WTC11 (cell line): ENCODE measurements around the gene TDRD10. TPM values are rescaled to one million over a fixed set of nuclear protein-coding genes. Genes with fewer than 3 reads are reported as not detected.
A peak's percentile ranks its signal among the peaks of the same experiment; 100 is the strongest.

Source experiments
- ATAC-seq: fragments of 200-7000 bp; cut with Tn5 transposase; 2 replicates; pipeline ENCODE4 v1.10.0; 2021; ENCODE audit warnings: mild to moderate bottlenecking, moderate library complexity
- CTCF ChIA-PET: fragments of 300-600 bp; sonication (Branson Sonifier 250); formaldehyde crosslinking; loops from one replicate; lab custom pipeline; 2021; ENCODE audit warnings: antibody characterized with exemption; lab: Charles Lee
- POLR2A ChIA-PET: fragments of 350-600 bp; sonication (Branson Sonifier 250); formaldehyde crosslinking; loops from one replicate; lab custom pipeline; 2021; ENCODE audit warnings: antibody characterized with exemption; lab: Charles Lee
- DNase-seq: peaks from one replicate; pipeline ENCODE4 v3.0.0; 2021; ENCODE audit warnings: low spot score
- H3K27ac Mint-ChIP-seq: 2 replicates; pipeline ENCODE4 v1.8.0; 2021; ENCODE audit warnings: mixed read lengths
- H3K27me3 Mint-ChIP-seq: 2 replicates; pipeline ENCODE4 v1.8.0; 2021; ENCODE audit warnings: low read depth, mild to moderate bottlenecking, moderate library complexity, mixed read lengths
- H3K36me3 Mint-ChIP-seq: 2 replicates; pipeline ENCODE4 v1.8.0; 2021; ENCODE audit warnings: mixed read lengths
- H3K4me1 Mint-ChIP-seq: 2 replicates; pipeline ENCODE4 v1.8.0; 2022; ENCODE audit warnings: mixed read lengths
- H3K4me3 Mint-ChIP-seq: 2 replicates; pipeline ENCODE4 v1.8.0; 2021; ENCODE audit warnings: mild to moderate bottlenecking, moderate library complexity, mixed read lengths
- H3K9me3 Mint-ChIP-seq: 2 replicates; pipeline ENCODE4 v1.8.0; 2021; ENCODE audit warnings: mixed read lengths
- E2F5 ChIP-seq: sonication (generic); formaldehyde crosslinking; IDR thresholded peaks from 2 replicates; pipeline ENCODE4 v1.8.1; 2022; ENCODE audit warnings: mild to moderate bottlenecking, moderate library complexity, missing genetic modification reagents
- ETV6 ChIP-seq: sonication (generic); formaldehyde crosslinking; IDR thresholded peaks from 2 replicates; pipeline ENCODE4 v1.8.1; 2022; ENCODE audit warnings: mild to moderate bottlenecking, missing genetic modification reagents
- FOXK1 ChIP-seq: sonication (generic); formaldehyde crosslinking; IDR thresholded peaks from 2 replicates; pipeline ENCODE4 v1.8.0; 2022; ENCODE audit warnings: mild to moderate bottlenecking, moderate library complexity, missing genetic modification reagents
- GRHL2 ChIP-seq: fragments of 250-450 bp; sonication (Bioruptor Pico); IDR thresholded peaks from 2 replicates; pipeline ENCODE4 v1.8.0; 2022; ENCODE audit warnings: mild to moderate bottlenecking, moderate library complexity; ENCODE audit not compliant: insufficient replicate concordance, severe bottlenecking
- KAT7 ChIP-seq: sonication (generic); formaldehyde crosslinking; IDR thresholded peaks from 2 replicates; pipeline ENCODE4 v1.8.1; 2023; ENCODE audit warnings: missing genetic modification reagents, mild to moderate bottlenecking, borderline replicate concordance
- MYBL2 ChIP-seq: sonication (generic); formaldehyde crosslinking; IDR thresholded peaks from 2 replicates; pipeline ENCODE4 v1.8.1; 2023; ENCODE audit warnings: mild to moderate bottlenecking, moderate library complexity, missing genetic modification reagents
- NR2C2 ChIP-seq: sonication (generic); formaldehyde crosslinking; IDR thresholded peaks from 2 replicates; pipeline ENCODE4 v1.8.0; 2022; ENCODE audit warnings: mild to moderate bottlenecking, missing genetic modification reagents
- PRRX2 ChIP-seq: fragments of 250-450 bp; sonication (Bioruptor Pico); IDR thresholded peaks from 2 replicates; pipeline ENCODE4 v1.8.0; 2021; ENCODE audit warnings: mild to moderate bottlenecking
- RELA ChIP-seq: sonication (generic); formaldehyde crosslinking; IDR thresholded peaks from 2 replicates; pipeline ENCODE4 v1.8.1; 2022; ENCODE audit warnings: missing genetic modification reagents, mild to moderate bottlenecking, borderline replicate concordance
- TEAD4 ChIP-seq: sonication (generic); formaldehyde crosslinking; IDR thresholded peaks from 2 replicates; pipeline ENCODE4 v1.8.0; 2022; ENCODE audit warnings: mild to moderate bottlenecking, missing genetic modification reagents
- USF2 ChIP-seq: sonication (generic); formaldehyde crosslinking; IDR thresholded peaks from 2 replicates; pipeline ENCODE4 v1.8.1; 2023; ENCODE audit warnings: mild to moderate bottlenecking, missing genetic modification reagents, moderate library complexity
- ZNF219 ChIP-seq: sonication (generic); formaldehyde crosslinking; IDR thresholded peaks from 2 replicates; pipeline ENCODE4 v1.8.0; 2023; ENCODE audit warnings: missing genetic modification reagents, mild to moderate bottlenecking, borderline replicate concordance
- ZNF232 ChIP-seq: sonication (generic); formaldehyde crosslinking; IDR thresholded peaks from 2 replicates; pipeline ENCODE4 v1.8.0; 2022; ENCODE audit warnings: mild to moderate bottlenecking, missing genetic modification reagents
- ZNF281 ChIP-seq: sonication (generic); formaldehyde crosslinking; IDR thresholded peaks from 2 replicates; pipeline ENCODE4 v1.8.0; 2023; ENCODE audit warnings: mild to moderate bottlenecking, missing genetic modification reagents
- total RNA-seq: library from RNA; stranded (reverse); gene quantifications from 3 replicates; pipeline ENCODE4 v1.2.3, GENCODE V29; 2021
- TF ChIP-seq, protein P1 (sequence below): fragments of 200-600 bp; IDR thresholded peaks from 2 replicates; pipeline ENCODE4 v1.8.0; 2022; ENCODE audit warnings: antibody characterized with exemption
- TF ChIP-seq, protein P2 (sequence below): fragments of 250-450 bp; sonication (Bioruptor Pico); IDR thresholded peaks from 2 replicates; pipeline ENCODE4 v1.9.0; 2021; ENCODE audit warnings: moderate library complexity, mild to moderate bottlenecking, inconsistent platforms, borderline replicate concordance
- TF ChIP-seq, protein P3 (sequence below): sonication (generic); formaldehyde crosslinking; IDR thresholded peaks from 2 replicates; pipeline ENCODE4 v1.8.0; 2022; ENCODE audit warnings: mild to moderate bottlenecking, missing genetic modification reagents

Gene TDRD10
- total RNA-seq, 1 experiment from 2014 or later = 0.09 TPM

DNA sequence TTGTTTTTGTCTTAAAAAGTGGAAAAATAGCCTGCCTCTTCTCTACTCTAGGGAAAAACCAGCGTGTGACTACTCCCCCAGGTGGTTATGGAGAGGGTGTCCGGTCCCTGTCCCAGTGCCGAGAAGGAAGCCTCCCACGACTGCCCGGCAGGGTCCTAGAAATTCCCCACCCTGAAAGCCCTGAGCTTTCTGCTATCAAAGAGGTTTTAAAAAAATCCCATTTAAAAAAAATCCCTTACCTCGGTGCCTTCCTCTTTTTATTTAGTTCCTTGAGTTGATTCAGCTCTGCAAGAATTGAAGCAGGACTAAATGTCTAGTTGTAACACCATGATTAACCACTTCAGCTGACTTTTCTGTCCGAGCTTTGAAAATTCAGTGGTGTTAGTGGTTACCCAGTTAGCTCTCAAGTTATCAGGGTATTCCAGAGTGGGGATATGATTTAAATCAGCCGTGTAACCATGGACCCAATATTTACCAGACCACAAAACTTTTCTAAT, 35.0 kb upstream of the TDRD10 start:
- ATAC-seq = peak; percentile 59
- TF ChIP-seq ZNF232 = no peak
- TF ChIP-seq, protein P1, sequence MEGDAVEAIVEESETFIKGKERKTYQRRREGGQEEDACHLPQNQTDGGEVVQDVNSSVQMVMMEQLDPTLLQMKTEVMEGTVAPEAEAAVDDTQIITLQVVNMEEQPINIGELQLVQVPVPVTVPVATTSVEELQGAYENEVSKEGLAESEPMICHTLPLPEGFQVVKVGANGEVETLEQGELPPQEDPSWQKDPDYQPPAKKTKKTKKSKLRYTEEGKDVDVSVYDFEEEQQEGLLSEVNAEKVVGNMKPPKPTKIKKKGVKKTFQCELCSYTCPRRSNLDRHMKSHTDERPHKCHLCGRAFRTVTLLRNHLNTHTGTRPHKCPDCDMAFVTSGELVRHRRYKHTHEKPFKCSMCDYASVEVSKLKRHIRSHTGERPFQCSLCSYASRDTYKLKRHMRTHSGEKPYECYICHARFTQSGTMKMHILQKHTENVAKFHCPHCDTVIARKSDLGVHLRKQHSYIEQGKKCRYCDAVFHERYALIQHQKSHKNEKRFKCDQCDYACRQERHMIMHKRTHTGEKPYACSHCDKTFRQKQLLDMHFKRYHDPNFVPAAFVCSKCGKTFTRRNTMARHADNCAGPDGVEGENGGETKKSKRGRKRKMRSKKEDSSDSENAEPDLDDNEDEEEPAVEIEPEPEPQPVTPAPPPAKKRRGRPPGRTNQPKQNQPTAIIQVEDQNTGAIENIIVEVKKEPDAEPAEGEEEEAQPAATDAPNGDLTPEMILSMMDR = no peak
- no peak for TF ChIP-seq KAT7
- TF ChIP-seq NR2C2 = no peak
- TF ChIP-seq ZNF281 (CRISPR knock-in tag) = no peak
- no peak for TF ChIP-seq PRRX2 (CRISPR knock-in tag)
- TF ChIP-seq RELA (CRISPR knock-in tag) = no peak
- TF ChIP-seq TEAD4 = no peak

GRCh38 chr1:154467434-154468102, 34.5 kb upstream of the TDRD10 start:
- no peak for DNase-seq
- TF ChIP-seq ETV6 (CRISPR knock-in tag) (no peak), MYBL2 (no peak), ZNF219 (no peak), E2F5 (no peak), FOXK1 (CRISPR knock-in tag) (no peak), USF2 (CRISPR knock-in tag) (no peak), GRHL2 (CRISPR knock-in tag) (no peak)
- TF ChIP-seq, protein P2, sequence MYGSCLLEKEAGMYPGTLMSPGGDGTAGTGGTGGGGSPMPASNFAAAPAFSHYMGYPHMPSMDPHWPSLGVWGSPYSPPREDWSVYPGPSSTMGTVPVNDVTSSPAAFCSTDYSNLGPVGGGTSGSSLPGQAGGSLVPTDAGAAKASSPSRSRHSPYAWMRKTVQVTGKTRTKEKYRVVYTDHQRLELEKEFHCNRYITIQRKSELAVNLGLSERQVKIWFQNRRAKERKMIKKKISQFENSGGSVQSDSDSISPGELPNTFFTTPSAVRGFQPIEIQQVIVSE (CRISPR knock-in tag) = no peak
- TF ChIP-seq, protein P3, sequence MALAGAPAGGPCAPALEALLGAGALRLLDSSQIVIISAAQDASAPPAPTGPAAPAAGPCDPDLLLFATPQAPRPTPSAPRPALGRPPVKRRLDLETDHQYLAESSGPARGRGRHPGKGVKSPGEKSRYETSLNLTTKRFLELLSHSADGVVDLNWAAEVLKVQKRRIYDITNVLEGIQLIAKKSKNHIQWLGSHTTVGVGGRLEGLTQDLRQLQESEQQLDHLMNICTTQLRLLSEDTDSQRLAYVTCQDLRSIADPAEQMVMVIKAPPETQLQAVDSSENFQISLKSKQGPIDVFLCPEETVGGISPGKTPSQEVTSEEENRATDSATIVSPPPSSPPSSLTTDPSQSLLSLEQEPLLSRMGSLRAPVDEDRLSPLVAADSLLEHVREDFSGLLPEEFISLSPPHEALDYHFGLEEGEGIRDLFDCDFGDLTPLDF (CRISPR knock-in tag) = no peak
- TF ChIP-seq, all 79 proteins: peak for 0
- CTCF ChIA-PET = interaction anchor here (0.7 to 5.4 kb wide), 5 partner anchors 12 to 92 kb away, joined by 3 to 27 read pairs (median 6); no protein-coding TSS in a partner anchor
- H3K4me3 Mint-ChIP-seq = no peak overlapping the region
- no peak for ATAC-seq
- no peaks in the 10 kb centered on the region for H3K9me3 Mint-ChIP-seq
- no peaks in the 10 kb centered on the region for H3K27me3 Mint-ChIP-seq
- H3K27ac Mint-ChIP-seq = no peak overlapping the region
- POLR2A ChIA-PET = interaction anchor here (1.4 kb wide), 1 partner anchor 60 kb away, joined by 3 read pairs; no protein-coding TSS in a partner anchor
- no peaks in the 10 kb centered on the region for H3K36me3 Mint-ChIP-seq
- H3K4me1 Mint-ChIP-seq = peaks cover 16% of the 10 kb centered on the region

More for the DNA sequence above, 35.0 kb upstream of the TDRD10 start:
- peaks cover 16% of the 10 kb centered on the region for H3K4me1 Mint-ChIP-seq
- H3K27me3 Mint-ChIP-seq = no peaks in the 10 kb centered on the region
- no peaks in the 10 kb centered on the region for H3K9me3 Mint-ChIP-seq
- POLR2A ChIA-PET = no interaction called here
- H3K27ac Mint-ChIP-seq = no peak overlapping the region
- DNase-seq = no peak
- no peak overlapping the region for H3K4me3 Mint-ChIP-seq
- CTCF ChIA-PET = interaction anchor here (0.7 to 5.4 kb wide), 4 partner anchors 12 to 80 kb away, joined by 3 to 27 read pairs (median 10); no protein-coding TSS in a partner anchor
- no peaks in the 10 kb centered on the region for H3K36me3 Mint-ChIP-seq
